DND-41 (cell line): ENCODE results near the gene EFHC2.

Experiments used
- EZH2 ChIP-seq: IDR thresholded peaks from 3 replicates; pipeline ENCODE4 v1.6.1; 2012; ENCODE audit warnings: borderline replicate concordance, low read depth, mild to moderate bottlenecking, moderate library complexity, low read length, inconsistent platforms; ENCODE audit not compliant: severe bottlenecking
- TF ChIP-seq, protein P1 (sequence below): IDR thresholded peaks from 2 replicates; pipeline ENCODE4 v1.5.1; 2012; ENCODE audit warnings: borderline replicate concordance, low read length, moderate library complexity, mild to moderate bottlenecking; ENCODE audit not compliant: poor library complexity, severe bottlenecking; ENCODE audit errors: extremely low read depth

DNA sequence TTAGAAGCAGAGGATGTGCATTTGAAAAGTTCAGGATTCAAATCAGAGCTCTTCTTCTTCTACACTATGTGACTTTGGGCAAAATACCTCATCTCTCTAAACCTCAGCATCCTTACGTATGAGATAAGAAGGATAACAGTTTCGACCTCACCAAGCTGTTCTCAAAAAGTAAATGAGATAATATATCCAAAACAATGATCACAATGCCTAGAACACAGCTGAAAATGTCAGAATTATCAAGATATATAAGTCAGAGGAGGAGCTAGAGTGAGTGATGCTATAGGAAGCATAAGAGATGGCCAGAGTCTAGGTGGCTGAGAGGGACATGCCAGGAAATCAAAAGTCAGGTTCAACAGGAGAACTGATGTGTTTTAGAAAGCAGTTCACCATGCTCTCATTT lies 168.0 kb downstream of the EFHC2 start:
- TF ChIP-seq, protein P1, sequence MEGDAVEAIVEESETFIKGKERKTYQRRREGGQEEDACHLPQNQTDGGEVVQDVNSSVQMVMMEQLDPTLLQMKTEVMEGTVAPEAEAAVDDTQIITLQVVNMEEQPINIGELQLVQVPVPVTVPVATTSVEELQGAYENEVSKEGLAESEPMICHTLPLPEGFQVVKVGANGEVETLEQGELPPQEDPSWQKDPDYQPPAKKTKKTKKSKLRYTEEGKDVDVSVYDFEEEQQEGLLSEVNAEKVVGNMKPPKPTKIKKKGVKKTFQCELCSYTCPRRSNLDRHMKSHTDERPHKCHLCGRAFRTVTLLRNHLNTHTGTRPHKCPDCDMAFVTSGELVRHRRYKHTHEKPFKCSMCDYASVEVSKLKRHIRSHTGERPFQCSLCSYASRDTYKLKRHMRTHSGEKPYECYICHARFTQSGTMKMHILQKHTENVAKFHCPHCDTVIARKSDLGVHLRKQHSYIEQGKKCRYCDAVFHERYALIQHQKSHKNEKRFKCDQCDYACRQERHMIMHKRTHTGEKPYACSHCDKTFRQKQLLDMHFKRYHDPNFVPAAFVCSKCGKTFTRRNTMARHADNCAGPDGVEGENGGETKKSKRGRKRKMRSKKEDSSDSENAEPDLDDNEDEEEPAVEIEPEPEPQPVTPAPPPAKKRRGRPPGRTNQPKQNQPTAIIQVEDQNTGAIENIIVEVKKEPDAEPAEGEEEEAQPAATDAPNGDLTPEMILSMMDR = no peak
- TF ChIP-seq EZH2 = no peak
